GM12891 (cell line): Measurements from ENCODE around the gene SYPL1.

ENCODE experiments used
- PAX5 ChIP-seq: IDR thresholded peaks from 2 replicates; pipeline ENCODE4 v1.6.1; 2011; ENCODE audit warnings: low read length, moderate library complexity, mild to moderate bottlenecking; ENCODE audit not compliant: insufficient read depth, severe bottlenecking
- POLR2A ChIP-seq: IDR thresholded peaks from 2 replicates; pipeline ENCODE4 v1.6.1; 2011; ENCODE audit warnings: low read depth, low read length, control low read depth
- POLR2AphosphoS5 ChIP-seq: IDR thresholded peaks from 2 replicates; pipeline ENCODE4 v1.6.1; 2011; ENCODE audit warnings: low read depth, low read length, control low read depth

- TF ChIP-seq POLR2A = no peak
- no peak for TF ChIP-seq POLR2AphosphoS5
- no peak for TF ChIP-seq PAX5
These were observed 31.7 kb upstream of the SYPL1 start for GRCh38 chr7:106143711-106144337.
